Measurements from ENCODE around the gene FIS1. TPM values are rescaled to one million over a fixed set of nuclear protein-coding genes. Genes with fewer than 3 reads are reported as not detected.
"Not testable (repeated sequence)": the region's sequence is repeated elsewhere in the genome, so short reads cannot be mapped to it uniquely, and the experiment has no call there.

FIS1 gene
- total and polyA plus RNA-seq, 2 experiments from 2014 or later: 130 to 131 TPM

GRCh38 chr7:101293069-101294021, 48.5 kb upstream of the FIS1 start:
- H3K9me2 ChIP-seq (ENCODE audit: insufficient read depth); H3K36me3 ChIP-seq (ENCODE audit: insufficient read depth); H2AFZ ChIP-seq; H4K20me1 ChIP-seq (replicated peaks; ENCODE audit: insufficient read depth); H3K9me3 Mint-ChIP-seq; H3K27me3 ChIP-seq (ENCODE audit: insufficient read depth): not testable (repeated sequence)
- Mint-ChIP-seq H3K4me3 (peak overlapping the region; percentile 28), H3K36me3 (ENCODE audit: low read depth) (peaks cover 11% of the 10 kb centered on the region; the same call in 1 of the 3 replicates), H3K27me3 (ENCODE audit: insufficient read depth, low read depth, poor library complexity) (peaks cover 29% of the 10 kb centered on the region), H3K27ac (peak overlapping the region; percentile 99), H3K4me1 (peaks cover 56% of the 10 kb centered on the region)
- peak; percentile 4 for ATAC-seq
- H3K4me2 ChIP-seq: peak overlapping the region; percentile 66
- peak; percentile 41 for TF ChIP-seq POLR2AphosphoS5 (IDR thresholded peaks at IDR 0.05; ENCODE audit: low read depth)
- peak; percentile 47 for DNase-seq (ENCODE audit: low spot score)
- peaks cover 31% of the 10 kb centered on the region for H3K4me1 ChIP-seq (ENCODE audit: insufficient read depth)
- H3K4me3 ChIP-seq: peak overlapping the region; percentile 27
- H3K27ac ChIP-seq (ENCODE audit: low read depth): peak overlapping the region; percentile 98
- peaks cover 11% of the 10 kb centered on the region for H3K79me2 ChIP-seq (replicated peaks; ENCODE audit: insufficient read depth)
- peaks cover 12% of the 10 kb centered on the region for H3F3A ChIP-seq (replicated peaks; ENCODE audit: low read depth)

GRCh38 chr7:101292566-101292965, 47.7 kb upstream of the FIS1 start:
- not testable (repeated sequence) for H3K36me3 ChIP-seq (ENCODE audit: insufficient read depth); H3K4me3 Mint-ChIP-seq; H4K20me1 ChIP-seq (replicated peaks; ENCODE audit: insufficient read depth); ATAC-seq; H3K9me3 Mint-ChIP-seq; H3K4me3 ChIP-seq; H2AFZ ChIP-seq; H3K27me3 ChIP-seq (ENCODE audit: insufficient read depth); DNase-seq (ENCODE audit: low spot score); H3K79me2 ChIP-seq (replicated peaks; ENCODE audit: insufficient read depth); H3K9me2 ChIP-seq (ENCODE audit: insufficient read depth)
- Mint-ChIP-seq H3K4me1 (peaks cover 58% of the 10 kb centered on the region), H3K27me3 (ENCODE audit: insufficient read depth, low read depth, poor library complexity) (peaks cover 29% of the 10 kb centered on the region), H3K36me3 (ENCODE audit: low read depth) (peaks cover 16% of the 10 kb centered on the region), H3K27ac (peak overlapping the region; percentile 99)
- Histone ChIP-seq H3K4me1 (ENCODE audit: insufficient read depth) (peaks cover 27% of the 10 kb centered on the region), H3K27ac (ENCODE audit: low read depth) (peak overlapping the region; percentile 98), H3K4me2 (peak overlapping the region; percentile 66), H3F3A (replicated peaks; ENCODE audit: low read depth) (peaks cover 12% of the 10 kb centered on the region)

GRCh38 chr7:101290186-101291037, 45.5 kb upstream of the FIS1 start:
- not testable (repeated sequence) for H3K4me3 Mint-ChIP-seq

GRCh38 chr7:101289687-101290086, 44.8 kb upstream of the FIS1 start:
- H3K27ac Mint-ChIP-seq: peak overlapping the region; percentile 38
- not testable (repeated sequence) for H3K9me2 ChIP-seq (ENCODE audit: insufficient read depth); H3K36me3 ChIP-seq (ENCODE audit: insufficient read depth); H3K79me2 ChIP-seq (replicated peaks; ENCODE audit: insufficient read depth); H4K20me1 ChIP-seq (replicated peaks; ENCODE audit: insufficient read depth); H3K27me3 ChIP-seq (ENCODE audit: insufficient read depth); H3K9me3 Mint-ChIP-seq; H3K27ac ChIP-seq (ENCODE audit: low read depth); H2AFZ ChIP-seq; DNase-seq (ENCODE audit: low spot score); H3F3A ChIP-seq (replicated peaks; ENCODE audit: low read depth)
- H3K36me3 Mint-ChIP-seq (ENCODE audit: low read depth): peaks cover 35% of the 10 kb centered on the region
- Histone ChIP-seq H3K4me3 (peak overlapping the region; percentile 22; the same call in 1 of the 2 replicates), H3K4me1 (ENCODE audit: insufficient read depth) (peaks cover 18% of the 10 kb centered on the region), H3K4me2 (peak overlapping the region; percentile 27; the same call in 1 of the 2 replicates)
- peak; percentile 3; the same call in 1 of the 3 replicates for ATAC-seq
- peaks cover 60% of the 10 kb centered on the region for H3K4me1 Mint-ChIP-seq
- H3K4me3 Mint-ChIP-seq: peak overlapping the region; percentile 64
- H3K27me3 Mint-ChIP-seq (ENCODE audit: insufficient read depth, low read depth, poor library complexity): peaks cover 27% of the 10 kb centered on the region

More at GRCh38 chr7:101290186-101291037, 45.5 kb upstream of the FIS1 start:
- H3K4me2 ChIP-seq; H3F3A ChIP-seq (replicated peaks; ENCODE audit: low read depth); H3K36me3 ChIP-seq (ENCODE audit: insufficient read depth); H3K4me3 ChIP-seq; H3K79me2 ChIP-seq (replicated peaks; ENCODE audit: insufficient read depth); H3K9me3 Mint-ChIP-seq; H3K9me2 ChIP-seq (ENCODE audit: insufficient read depth); H2AFZ ChIP-seq; H4K20me1 ChIP-seq (replicated peaks; ENCODE audit: insufficient read depth); H3K27me3 ChIP-seq (ENCODE audit: insufficient read depth): not testable (repeated sequence)
- ATAC-seq (peak; percentile 27), DNase-seq (ENCODE audit: low spot score) (peak; percentile 79)
- H3K27ac ChIP-seq (ENCODE audit: low read depth): peak overlapping the region; percentile 80
- H3K4me1 ChIP-seq (ENCODE audit: insufficient read depth): peaks cover 22% of the 10 kb centered on the region
- Mint-ChIP-seq H3K27me3 (ENCODE audit: insufficient read depth, low read depth, poor library complexity) (peaks cover 29% of the 10 kb centered on the region), H3K36me3 (ENCODE audit: low read depth) (peaks cover 35% of the 10 kb centered on the region), H3K4me1 (peaks cover 66% of the 10 kb centered on the region), H3K27ac (peak overlapping the region; percentile 89)
- TF ChIP-seq CTCF (conservative IDR thresholded peaks at IDR 0.05; ENCODE audit: low read depth in 2 of 2): peak; percentile 67
